Posterior vena cava (tissue), 2 donors: Measurements from ENCODE around the gene GNB3. TPM values are rescaled to one million over a fixed set of nuclear protein-coding genes. Genes with fewer than 3 reads are reported as not detected.
"Not testable (repeated sequence)": the region's sequence is repeated elsewhere in the genome, so short reads cannot be mapped to it uniquely, and the experiment has no call there.

Source experiments
- DNase-seq: peaks from one replicate; pipeline ENCODE4 v3.0.0-alpha.2; 2020; ENCODE audit warnings: low spot score
- intact Hi-C, 2 donors: fragments of 100-400 bp; cut with DNase I; formaldehyde crosslinking; loops; one replicate each; pipeline versions ENCODE4 v1.14.1 to v1.14.2; 2022 to 2023
- total RNA-seq, 2 donors: library from RNA; stranded (reverse); fragmentation: NEBNext Ultra II Directional; extraction: Animal tissue kit (Norgen Biotek cat#: 25700); gene quantifications; one replicate each; pipeline ENCODE4 v1.2.1, GENCODE V29; 2021
- donor health status: DM: yes; HTN: yes; CAD: no.
- donor health status: DM: yes; HTN: yes; CAD: no.

Gene GNB3
- total RNA-seq, 2 donors from 2014 or later, result 3.6 to 4.0 TPM

DNA sequence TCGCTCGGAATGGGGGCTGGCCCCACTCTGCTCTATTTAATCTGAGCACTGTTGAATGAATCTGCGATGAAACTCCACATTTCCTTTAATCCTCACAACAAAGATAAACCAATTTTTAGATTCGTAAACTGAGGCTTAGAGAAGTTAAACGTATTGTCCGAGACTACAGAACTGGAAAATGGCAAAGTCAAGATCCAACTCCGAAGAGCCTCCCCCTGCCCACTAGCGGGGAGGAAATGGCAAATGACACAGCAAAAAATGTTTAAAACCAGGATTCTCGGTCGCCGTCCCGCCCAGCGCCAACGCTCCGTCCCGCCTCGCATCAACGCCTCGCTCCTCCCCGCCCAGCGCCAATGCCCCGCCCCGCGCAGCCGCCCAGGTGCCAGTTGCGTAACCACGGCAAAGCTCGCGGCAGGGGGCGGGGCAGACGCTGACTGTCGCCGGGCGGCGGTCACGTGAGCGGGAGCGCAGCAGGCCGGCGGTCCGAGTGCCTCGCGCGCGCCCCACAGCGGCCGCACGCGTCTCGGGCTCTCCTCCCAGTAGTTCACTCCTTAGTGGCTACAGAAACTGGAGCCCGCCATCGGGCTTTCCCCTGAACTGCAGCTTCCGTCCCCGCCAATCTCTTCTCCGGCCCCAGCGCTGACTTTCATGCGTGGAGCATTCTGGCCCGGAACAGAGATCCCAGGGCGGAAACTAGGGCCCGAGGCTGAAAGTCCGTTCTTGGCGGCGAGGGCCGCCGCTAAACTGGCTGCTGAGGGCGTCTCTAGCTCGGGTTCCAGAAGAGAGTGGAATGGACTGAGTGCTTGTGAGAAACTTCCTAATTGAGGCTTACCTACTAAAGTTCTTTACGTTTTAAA, 50.3 kb downstream of the GNB3 start:
- intact Hi-C loops, result no loop called here
- DNase-seq, result peak; percentile 100

DNA sequence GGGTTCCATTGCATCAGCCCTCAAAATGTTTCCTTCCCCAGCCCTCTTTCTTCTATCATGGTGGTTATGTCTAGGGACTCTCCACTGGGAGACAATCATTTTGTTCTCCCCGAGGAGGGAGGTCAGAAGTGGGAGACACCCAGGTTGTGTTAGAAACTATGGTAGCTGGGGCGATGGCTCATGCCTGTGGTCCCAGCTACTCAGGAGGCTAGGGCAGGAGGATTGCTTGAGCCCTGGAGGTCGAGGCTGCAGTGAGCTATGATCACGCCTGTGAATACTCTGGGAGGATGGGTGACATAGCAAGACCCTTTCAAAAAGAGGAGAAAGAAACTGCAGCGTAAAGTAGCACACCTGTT, 50.9 kb downstream of the GNB3 start:
- intact Hi-C loops, result no loop called here
- peak; percentile 63 for DNase-seq

DNA sequence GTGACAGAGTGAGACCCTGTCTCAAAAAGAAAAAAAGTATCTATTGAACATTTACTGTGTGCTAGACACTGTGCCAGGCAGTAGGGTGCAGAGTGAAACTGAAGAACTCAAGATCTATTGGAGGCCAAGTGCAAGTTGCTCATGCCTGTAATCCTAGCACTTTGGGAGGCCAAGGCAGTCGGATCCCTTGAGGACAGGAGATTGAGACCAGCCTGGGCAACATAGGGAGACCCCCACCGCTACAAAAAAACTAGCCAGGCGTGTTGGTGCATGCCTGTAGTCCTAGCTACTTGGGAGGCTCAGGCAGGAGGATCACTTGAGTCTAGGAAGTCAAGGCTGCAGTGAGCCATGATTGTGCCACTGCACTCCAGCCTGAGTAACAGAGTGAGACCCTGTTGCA, 52.0 kb downstream of the GNB3 start:
- peak; percentile 18 for DNase-seq
- intact Hi-C loops, result not testable (repeated sequence)

DNA sequence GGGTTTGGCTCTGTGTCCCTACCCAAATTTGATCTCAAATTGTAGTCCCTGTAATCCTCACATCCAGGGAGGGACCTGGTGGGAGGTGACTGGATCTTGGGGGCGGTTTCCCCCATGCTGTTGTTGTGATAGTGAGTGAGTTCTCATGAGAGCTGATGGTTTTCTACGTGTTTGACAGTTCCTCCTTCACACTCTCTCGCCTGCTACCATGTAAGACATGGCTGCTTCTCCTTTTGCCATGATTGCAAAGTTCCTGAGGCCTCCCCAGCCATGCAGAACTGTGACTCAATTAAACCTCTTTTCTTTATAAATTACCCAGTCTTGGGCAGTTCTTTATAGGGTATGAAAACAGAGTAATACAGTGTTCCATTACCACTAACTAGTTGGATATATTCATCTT, 53.6 kb downstream of the GNB3 start:
- peak; percentile 41 for DNase-seq
- intact Hi-C loops, result no loop called here

Other genes with a start within 250 kb of the GNB3 start
- gene CHD4, start 233.5 kb upstream of the GNB3 start, total RNA-seq, result 100 to 1,000 TPM; 160 to 169 TPM
- 1 to 10 TPM; 2.3 to 3.3 TPM for gene LPAR5, start 205.0 kb upstream of the GNB3 start, total RNA-seq
- 1 to 10 TPM; 1.3 to 2.2 TPM for gene ACRBP, start 193.5 kb upstream of the GNB3 start, total RNA-seq
- gene ING4, start 177.8 kb upstream of the GNB3 start, total RNA-seq, result 10 to 100 TPM; 23.0 to 25.9 TPM
- 10 to 100 TPM; 35.6 to 40.1 TPM for gene ZNF384, start 151.6 kb upstream of the GNB3 start, total RNA-seq
- gene PIANP, start 140.1 kb upstream of the GNB3 start, total RNA-seq, result under 1 TPM in 1 of 2 donors, not detected in 1; 0.69 TPM
- 10 to 100 TPM; 46.0 to 54.5 TPM for gene COPS7A, start 116.9 kb upstream of the GNB3 start, total RNA-seq
- 100 to 1,000 TPM; 106 to 145 TPM for gene MLF2, start 87.8 kb upstream of the GNB3 start, total RNA-seq
- gene PTMS, start 74.6 kb upstream of the GNB3 start, total RNA-seq, result 100 to 1,000 TPM; 373 to 398 TPM
- gene LAG3, start 68.4 kb upstream of the GNB3 start, total RNA-seq, result 1 to 10 TPM in 1 of 2 donors, under 1 TPM in 1; 0.57 to 1.2 TPM
- gene CD4, start 51.4 kb upstream of the GNB3 start, total RNA-seq, result 10 to 100 TPM; 12.9 to 36.0 TPM
- 1 to 10 TPM; 3.9 to 5.1 TPM for gene GPR162, start 19.1 kb upstream of the GNB3 start, total RNA-seq
- 10 to 100 TPM; 37.7 to 59.9 TPM for gene P3H3, start 12.5 kb upstream of the GNB3 start, total RNA-seq
- gene CDCA3, start 10.4 kb downstream of the GNB3 start, total RNA-seq, result under 1 TPM; 0.46 to 0.52 TPM
- 10 to 100 TPM; 87.0 to 91.1 TPM for gene USP5, start 11.2 kb downstream of the GNB3 start, total RNA-seq
- gene TPI1, start 26.6 kb downstream of the GNB3 start, total RNA-seq, result 100 to 1,000 TPM; 303 to 366 TPM
- 1 to 10 TPM; 4.9 to 6.9 TPM for gene SPSB2, start 32.4 kb downstream of the GNB3 start, total RNA-seq
- 1 to 10 TPM; 5.3 to 6.7 TPM for gene LRRC23, start 63.9 kb downstream of the GNB3 start, total RNA-seq
- 10 to 100 TPM; 45.6 to 57.1 TPM for gene ENO2, start 73.7 kb downstream of the GNB3 start, total RNA-seq
- 100 to 1,000 TPM in 1 of 2 donors, 10 to 100 TPM in 1; 97.0 to 106 TPM for gene ATN1, start 87.0 kb downstream of the GNB3 start, total RNA-seq
- gene RNU7-1, start 102.9 kb downstream of the GNB3 start, total RNA-seq, result not detected
- gene C12orf57, start 103.1 kb downstream of the GNB3 start, total RNA-seq, result 100 to 1,000 TPM; 189 to 206 TPM
- 10 to 100 TPM; 18.7 to 31.4 TPM for gene PTPN6, start 110.4 kb downstream of the GNB3 start, total RNA-seq
- 100 to 1,000 TPM in 1 of 2 donors, 10 to 100 TPM in 1; 98.8 to 110 TPM for gene PHB2, start 129.7 kb downstream of the GNB3 start, total RNA-seq
- 10 to 100 TPM; 38.4 to 43.9 TPM for gene EMG1, start 130.0 kb downstream of the GNB3 start, total RNA-seq
- 10 to 100 TPM; 24.2 to 29.0 TPM for gene LPCAT3, start 177.6 kb downstream of the GNB3 start, total RNA-seq
- gene C1S, start 219.8 kb downstream of the GNB3 start, total RNA-seq, result 100 to 1,000 TPM; 585 to 986 TPM